GM12873 (cell line): ENCODE measurements around the gene GPR183.

Source experiments
- CTCF ChIP-seq: IDR thresholded peaks from 2 replicates; pipeline ENCODE4 v1.5.1; 2012; ENCODE audit warnings: low read depth, mild to moderate bottlenecking, moderate library complexity, low read length, control low read depth; ENCODE audit not compliant: insufficient read depth; ENCODE audit errors: missing control alignments

GPR183 gene

DNA sequence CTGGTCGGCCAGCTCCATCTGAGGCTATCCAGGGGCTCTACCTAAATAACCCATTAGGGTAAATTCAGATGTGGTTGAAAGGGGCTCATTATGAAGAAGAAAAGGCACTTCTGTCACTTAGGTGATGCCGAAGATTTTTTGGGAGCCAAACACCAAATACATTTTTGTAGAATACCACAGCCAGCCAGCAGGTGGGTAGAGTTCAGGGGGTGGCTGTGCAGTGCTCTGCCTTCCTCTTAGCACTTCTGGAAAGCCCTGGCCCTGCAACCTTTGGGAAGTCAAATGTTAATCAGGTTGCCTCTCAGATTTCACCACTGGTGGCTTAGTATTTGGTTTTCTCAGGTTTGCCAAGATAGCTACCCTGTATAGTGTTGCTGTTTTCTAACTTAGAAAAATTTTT lies 30.5 kb downstream of the GPR183 start:
- peak; percentile 33 for TF ChIP-seq CTCF

DNA sequence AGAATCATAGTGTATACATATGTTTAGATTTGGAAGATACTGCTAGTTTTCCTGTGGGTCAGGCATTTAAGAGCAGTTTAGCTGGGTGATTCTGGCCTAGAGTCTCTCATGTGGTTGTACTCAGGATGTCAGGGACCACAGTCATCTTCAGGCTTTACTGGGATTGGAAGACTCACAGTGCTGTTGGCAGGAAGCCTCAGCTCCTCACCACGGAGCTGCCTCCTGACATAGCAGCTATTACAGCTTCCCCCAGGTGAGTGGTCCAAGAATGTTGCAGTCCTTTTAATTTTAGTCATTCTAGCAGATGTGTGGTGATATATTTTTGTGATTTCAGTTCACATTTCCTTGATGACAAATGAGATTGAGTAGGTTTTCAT lies 32.1 kb downstream of the GPR183 start:
- no peak for TF ChIP-seq CTCF

- TF ChIP-seq CTCF: no peak
Observed at GRCh38 chr13:99273128-99273527, 34.1 kb downstream of the GPR183 start.

GRCh38 chr13:99272481-99272880 lies 34.7 kb downstream of the GPR183 start:
- TF ChIP-seq CTCF: no peak

- no peak for TF ChIP-seq CTCF
Observed at GRCh38 chr13:99271249-99271648, 36.0 kb downstream of the GPR183 start.

DNA sequence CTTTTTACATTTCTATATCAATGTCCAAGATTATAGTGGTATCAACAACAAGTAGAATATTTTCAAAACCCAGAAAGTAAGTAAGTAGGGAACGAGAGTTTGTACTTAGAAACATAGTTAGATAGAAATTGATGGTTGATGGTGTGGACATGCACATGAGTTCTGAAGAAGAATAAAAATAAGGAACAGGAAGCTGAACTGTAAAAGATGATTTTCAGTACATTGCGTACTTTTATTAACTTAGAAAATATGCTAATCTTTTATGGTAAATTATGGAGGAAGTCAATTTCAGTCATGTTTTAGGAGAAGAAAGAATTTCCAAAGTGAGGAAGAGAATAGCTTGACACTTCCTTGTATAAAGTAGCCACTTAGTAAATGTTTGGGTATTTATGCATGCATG lies 36.7 kb downstream of the GPR183 start:
- no peak for TF ChIP-seq CTCF

DNA sequence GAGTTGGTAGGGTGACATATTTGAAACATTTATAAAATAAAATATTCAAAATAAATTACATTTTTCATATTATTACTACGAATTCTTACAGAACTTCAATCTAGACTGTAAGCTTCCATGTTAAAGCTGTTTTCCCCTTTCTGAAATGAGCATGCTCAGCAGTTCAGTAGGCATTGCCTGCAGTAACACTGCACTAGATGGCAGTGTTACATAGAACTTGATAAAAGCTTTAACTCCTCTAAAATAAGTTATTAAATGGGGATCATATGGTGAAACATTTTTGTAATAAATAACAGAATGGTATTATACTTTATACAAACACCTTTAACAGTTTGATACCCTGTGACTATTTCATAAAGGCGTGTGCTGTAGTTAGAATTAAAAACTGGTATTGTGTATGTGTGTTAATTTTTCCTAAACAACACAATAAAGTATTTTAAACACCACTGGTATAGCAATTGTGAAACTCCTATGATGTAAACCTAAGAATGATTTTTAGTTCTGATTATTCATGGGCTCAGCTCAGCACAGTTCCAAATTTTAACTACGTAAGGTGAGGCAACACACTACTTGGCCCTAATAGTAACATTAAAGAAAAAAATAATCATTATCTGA lies 37.5 kb downstream of the GPR183 start:
- TF ChIP-seq CTCF: peak; percentile 65
